HG03039 (cell line): ENCODE results near the gene NR5A2.

Experiments
- ATAC-seq: cut with Tn5 transposase; IDR thresholded peaks from one replicate; pipeline ENCODE4 v1.9.1; 2021; ENCODE audit warnings: mild to moderate bottlenecking, moderate library complexity; ENCODE audit not compliant: unreplicated experiment

Gene NR5A2

GRCh38 chr1:200027264-200027823, at the start of gene NR5A2:
Gene NR5A2 (plus strand): TSS chr1:200027710. CDS start chr1:200027848, 138 bp downstream.
- no peak for ATAC-seq

DNA sequence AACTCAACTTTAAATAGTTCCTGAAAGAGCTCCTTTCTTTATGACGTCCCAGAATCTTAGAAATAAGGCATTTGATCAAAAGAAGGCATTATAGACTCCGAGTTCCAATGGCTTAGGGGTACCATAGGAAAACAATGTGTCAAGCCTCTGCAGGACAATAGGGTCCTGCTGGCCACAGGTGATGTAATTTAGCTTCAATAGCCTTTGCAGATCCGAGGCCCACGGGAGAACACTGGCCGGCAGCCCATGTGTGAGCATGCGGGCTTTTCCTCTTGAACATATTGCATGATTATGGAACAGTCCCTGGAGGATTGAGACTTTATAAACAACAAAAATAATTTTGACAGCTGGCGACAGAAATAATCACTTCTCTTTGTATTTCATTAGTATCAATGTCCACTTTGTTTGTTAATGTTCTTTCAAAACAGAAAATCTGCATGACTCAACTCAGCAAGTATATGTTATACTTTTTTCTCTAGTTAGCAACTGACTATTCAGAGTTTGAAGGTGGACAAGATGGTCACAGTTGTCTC, 49.0 kb upstream of the NR5A2 start:
- ATAC-seq, result no peak

DNA sequence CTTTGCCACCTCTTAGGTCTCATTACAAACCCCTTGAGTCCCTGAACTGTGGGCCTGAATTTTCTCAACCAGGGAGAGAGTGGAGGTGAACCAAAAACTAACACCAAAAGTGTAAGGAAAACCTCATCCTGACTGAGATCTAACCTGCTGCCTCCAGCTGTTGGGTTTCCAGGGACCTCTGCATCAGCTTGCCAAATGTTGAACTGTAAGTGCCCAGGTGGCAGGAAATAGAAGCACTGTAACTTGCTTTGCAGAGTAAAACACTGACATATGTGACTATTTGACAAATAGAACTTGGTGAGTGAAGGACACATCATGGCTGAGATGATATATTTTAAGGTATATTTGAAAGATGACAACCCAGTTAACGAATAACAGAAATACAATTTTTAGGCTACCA, 48.4 kb upstream of the NR5A2 start:
- ATAC-seq, result no peak

GRCh38 chr1:199981584-199981983, 45.9 kb upstream of the NR5A2 start:
- no peak for ATAC-seq

DNA sequence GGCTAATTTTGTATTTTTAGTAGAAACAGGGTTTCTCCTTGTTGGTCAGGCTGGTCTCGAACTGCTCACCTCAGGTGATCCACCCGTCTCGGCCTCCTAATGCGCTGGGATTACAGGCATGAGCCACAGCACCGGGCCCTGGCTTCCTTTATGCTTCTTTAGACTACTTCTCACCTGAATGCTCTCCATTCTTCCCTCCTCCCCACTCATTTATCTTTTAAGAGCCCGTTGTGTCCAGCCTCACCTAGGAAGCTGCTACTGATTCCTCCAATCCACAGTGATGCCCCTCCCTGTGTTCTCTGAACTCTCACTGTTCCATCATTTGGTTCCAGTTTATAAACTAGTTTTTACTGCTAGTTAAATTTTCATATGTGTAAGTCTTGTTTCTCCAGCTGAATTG, 44.9 kb upstream of the NR5A2 start:
- no peak for ATAC-seq

DNA sequence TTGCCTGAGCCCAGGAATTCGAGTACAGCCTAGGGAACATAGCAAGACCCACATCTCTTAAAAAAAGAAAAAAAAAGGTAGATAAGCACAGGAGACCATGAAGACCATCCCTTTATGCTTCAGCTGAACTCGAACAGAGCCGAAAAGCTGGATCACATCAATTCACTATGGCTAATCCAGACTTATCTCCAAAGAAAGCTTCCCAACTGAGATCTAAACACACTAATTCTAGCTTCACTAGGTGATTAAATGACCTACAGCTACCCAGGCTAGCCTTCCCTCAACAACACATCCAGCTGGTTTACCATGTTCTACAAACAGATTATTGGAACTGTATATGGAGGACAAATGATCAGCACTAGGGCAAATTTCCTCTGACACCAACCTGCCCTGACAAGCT, 44.0 kb upstream of the NR5A2 start:
- ATAC-seq, result no peak

GRCh38 chr1:199995096-199995685, 32.3 kb upstream of the NR5A2 start:
- ATAC-seq, result no peak

DNA sequence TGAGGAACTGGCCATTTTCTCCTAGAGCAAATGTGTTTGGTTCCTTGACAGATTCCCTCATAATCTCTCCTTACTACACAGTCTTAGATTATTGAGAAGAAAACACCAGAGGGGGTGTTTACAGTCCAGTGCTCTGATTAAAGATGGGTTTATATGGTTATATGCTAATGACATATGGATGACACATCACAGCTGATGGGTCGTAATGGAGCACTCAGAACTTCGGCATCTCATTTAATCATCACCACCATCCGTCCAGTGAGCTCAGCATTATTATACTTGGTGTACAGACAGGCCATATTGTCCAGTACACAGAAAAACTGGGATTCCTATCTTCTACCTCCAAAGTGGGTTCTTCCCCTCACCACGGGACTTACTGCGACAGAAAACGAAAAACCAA, 22.3 kb upstream of the NR5A2 start:
- ATAC-seq, result no peak

DNA sequence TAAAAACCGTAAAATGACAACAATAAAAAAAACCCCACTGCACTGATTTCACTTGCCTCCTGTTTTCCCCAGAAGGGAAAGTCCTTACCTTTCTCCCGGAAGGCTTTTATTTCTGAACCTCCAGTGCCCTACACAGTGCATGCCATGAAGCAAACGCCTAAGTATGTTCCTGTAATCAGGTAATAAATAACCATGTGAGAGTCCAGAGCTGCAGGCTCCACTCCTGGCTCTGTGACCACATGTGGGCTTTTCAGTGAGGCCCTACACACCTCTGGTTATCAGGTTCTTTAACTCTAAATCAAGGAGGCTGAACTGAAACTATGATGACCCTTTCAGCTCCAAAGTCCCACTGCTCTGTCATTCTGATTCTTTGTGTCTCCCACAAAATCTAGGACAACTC, 20.8 kb upstream of the NR5A2 start:
- no peak for ATAC-seq

DNA sequence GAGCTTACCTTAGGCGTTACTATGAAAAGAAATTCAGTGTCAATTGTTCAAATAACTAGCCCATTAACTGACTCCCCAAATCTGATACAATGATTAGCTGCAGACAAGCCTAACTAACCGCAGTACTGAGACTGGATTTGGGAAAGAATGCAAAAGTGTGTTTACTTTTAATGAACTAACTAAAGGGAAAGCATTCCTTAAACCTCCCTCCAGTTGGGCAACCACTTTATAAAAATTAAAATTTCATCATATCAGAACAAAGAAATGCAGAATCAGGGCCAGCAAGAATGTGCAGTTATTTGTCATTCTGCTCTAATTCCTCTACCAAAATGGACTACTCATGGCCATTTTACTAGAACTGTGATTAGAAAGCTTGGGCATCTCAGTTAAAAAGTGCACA, 11.7 kb upstream of the NR5A2 start:
- no peak for ATAC-seq

- no peak for ATAC-seq
Measured at GRCh38 chr1:200021577-200022238, 5.8 kb upstream of the NR5A2 start.

DNA sequence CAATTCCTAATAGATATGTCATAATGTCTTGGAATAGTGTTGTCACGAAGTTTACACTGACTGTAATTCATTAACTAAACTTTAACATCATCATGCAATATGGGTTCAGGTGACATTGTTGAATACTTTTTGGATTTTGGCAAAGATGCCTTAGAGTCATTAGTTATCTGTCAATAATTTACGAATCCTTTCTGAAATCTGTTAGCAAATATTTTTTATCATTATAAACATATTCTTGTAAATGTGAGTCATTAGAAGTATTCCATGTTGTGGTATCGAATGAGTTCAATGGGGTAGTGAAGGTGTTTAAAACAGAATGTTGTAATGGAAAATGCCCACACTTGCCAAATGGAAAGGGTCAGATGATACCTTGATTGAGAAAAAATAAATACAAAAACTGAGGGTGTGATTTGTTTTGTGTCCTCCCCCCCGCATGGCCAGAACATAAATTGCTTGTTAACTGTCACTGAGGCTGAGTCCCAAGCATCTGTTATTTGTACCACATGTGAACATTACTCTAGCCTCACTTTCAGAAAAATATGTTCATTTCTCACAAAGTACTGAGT, 5.2 kb upstream of the NR5A2 start:
- ATAC-seq, result no peak

- no peak for ATAC-seq
Measured at GRCh38 chr1:200028586-200029034, 1.1 kb downstream of the NR5A2 start.

DNA sequence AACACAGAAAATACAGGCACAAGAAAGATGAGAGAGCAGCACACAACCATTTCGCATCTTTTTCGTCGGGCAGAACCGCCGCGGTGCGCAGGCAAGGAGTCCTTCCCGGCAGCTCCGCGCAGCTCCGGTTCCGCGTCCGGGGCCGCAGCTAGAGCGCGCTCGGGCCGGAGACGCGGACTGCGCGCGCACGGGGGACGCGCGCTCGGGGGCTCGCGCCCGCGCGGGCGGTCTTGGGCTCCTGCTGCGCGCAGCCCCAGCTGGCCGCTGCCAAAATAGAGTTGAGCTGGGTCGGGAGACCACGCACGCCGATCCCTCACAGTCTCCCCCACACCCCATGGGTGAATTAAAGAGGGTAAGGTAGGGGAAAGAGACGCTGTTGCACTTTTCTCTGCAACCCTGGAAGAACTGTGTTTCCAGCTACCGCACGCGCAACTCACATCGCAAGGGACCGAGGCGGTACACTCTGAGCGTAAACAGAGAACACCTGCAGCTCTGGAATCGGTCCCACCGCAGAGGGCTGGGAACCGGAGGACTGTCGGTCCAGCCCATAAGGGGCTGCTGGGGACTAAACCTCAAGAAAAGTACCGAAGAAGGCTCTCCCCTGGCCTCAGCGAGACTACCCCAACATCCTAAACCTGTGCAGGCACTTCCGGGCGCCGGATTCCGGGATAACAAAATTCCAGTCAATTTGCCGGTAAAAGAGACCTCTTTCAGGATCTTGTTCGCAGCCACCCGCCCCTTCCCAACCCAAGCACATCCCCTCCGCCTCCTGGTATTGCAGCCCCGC, 1.7 kb downstream of the NR5A2 start:
- ATAC-seq, result no peak

- no peak for ATAC-seq
Measured at GRCh38 chr1:200029822-200030152, 2.3 kb downstream of the NR5A2 start.

DNA sequence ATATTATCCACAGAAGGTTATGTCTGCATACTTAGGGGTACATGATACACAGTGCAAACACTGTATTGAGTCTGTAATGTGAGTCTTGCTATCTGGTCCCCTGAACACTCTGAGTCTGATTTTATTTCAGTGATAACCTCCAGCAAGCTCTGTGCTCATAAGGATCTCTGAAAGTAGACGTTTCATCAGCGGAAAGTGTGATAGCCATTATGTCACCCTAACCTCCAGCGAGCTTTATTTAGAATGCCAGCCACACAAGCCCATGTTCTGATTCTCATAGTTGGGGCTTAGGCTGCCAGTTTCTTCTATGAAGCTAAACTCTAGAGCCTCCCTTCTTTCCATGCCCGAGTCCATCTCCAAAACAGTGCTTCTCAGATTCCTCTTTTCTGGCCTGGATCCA, 3.3 kb downstream of the NR5A2 start:
- ATAC-seq, result no peak

- no peak for ATAC-seq
Measured at GRCh38 chr1:200033511-200034261, 6.2 kb downstream of the NR5A2 start.

- ATAC-seq, result no peak
Measured at GRCh38 chr1:200034262-200034557, 6.7 kb downstream of the NR5A2 start.

- ATAC-seq, result no peak
Measured at GRCh38 chr1:200034761-200035396, 7.4 kb downstream of the NR5A2 start.

- ATAC-seq, result no peak
Measured at GRCh38 chr1:200035397-200035955, 8.0 kb downstream of the NR5A2 start.
